Adrenal gland (tissue), 12 donors: ENCODE data around the gene STARD3NL. TPM values are rescaled to one million over a fixed set of nuclear protein-coding genes. Genes with fewer than 3 reads are reported as not detected.

Experiments used
- DNase-seq, 7 donors: peaks; one replicate each; pipeline ENCODE4 v3.0.0-alpha.2; 2019 to 2020
- H3K27ac ChIP-seq, 5 donors: fragments of 200-600 bp; sonication (generic) in 4 of 5; 1 replicate in 3 of 5; 2 replicates in 2 of 5; pipeline versions ENCODE4 v1.5.1 to v1.8.0; 2016 to 2020; ENCODE audit warnings: mild to moderate bottlenecking in 1 of 5
- H3K27me3 ChIP-seq: fragments of 200-600 bp; 2 replicates; pipeline ENCODE4 v1.8.0; 2021
- H3K36me3 ChIP-seq, 2 donors: fragments of 200-600 bp; replicated peaks in 1 of 2; 1 replicate in 1 of 2; 2 replicates in 1 of 2; pipeline versions ENCODE4 v1.5.1 to v1.8.0; 2018 to 2022
- H3K4me1 ChIP-seq, 2 donors: fragments of 200-600 bp; replicated peaks in 1 of 2; 1 replicate in 1 of 2; 2 replicates in 1 of 2; pipeline versions ENCODE4 v1.5.1 to v1.8.0; 2018 to 2021
- H3K4me3 ChIP-seq, 4 donors: fragments of 200-600 bp; sonication (generic) in 3 of 4; one replicate each; pipeline ENCODE4 v1.5.1; 2016 to 2018
- H3K9me3 ChIP-seq, 3 donors: fragments of 200-600 bp; sonication (generic) in 1 of 3; replicated peaks in 1 of 3; 1 replicate in 2 of 3; 2 replicates in 1 of 3; pipeline versions ENCODE4 v1.5.1 to v1.8.0; 2016 to 2021
- CTCF ChIP-seq, 6 experiments: fragments of 450-650 bp in 4 of 6; fragments of 200-600 bp in 2 of 6; sonication (generic) in 1 of 6; IDR thresholded peaks; 1 replicate in 5 of 6; 2 replicates in 1 of 6; pipeline versions ENCODE4 v1.5.1 to v1.8.0; 2016 to 2021; ENCODE audit warnings: antibody characterized with exemption in 6 of 6, mild to moderate bottlenecking in 2 of 6, moderate library complexity in 1 of 6
- POLR2A ChIP-seq, 2 donors: fragments of 450-650 bp; IDR thresholded peaks; one replicate each; pipeline ENCODE4 v1.6.1; 2017; ENCODE audit warnings: antibody characterized with exemption in 2 of 2, mild to moderate bottlenecking in 2 of 2, moderate library complexity in 1 of 2
- WGBS, 4 donors: extraction: QIAGEN DNeasy Blood & Tissue Kit in 2 of 4; methylation state at CpG; one replicate each; pipeline versions ENCODE4 v1.1.5 to v1.1.7; 2013 to 2017; 5-methylcytosine and 5-hydroxymethylcytosine counted together
- intact Hi-C, 2 donors: fragments of 100-400 bp; cut with DNase I; formaldehyde crosslinking; loops; one replicate each; pipeline versions ENCODE4 v1.14.1 to v1.15.0; 2022 to 2023
- polyA plus RNA-seq, 3 donors: library from polyadenylated mRNA; stranded (reverse); fragments of 200-250 nt in 2 of 3; fragments of 350-450 nt in 1 of 3; fragmentation: Illumina TruSeq in 1 of 3; extraction: RNeasy Lipid Tissue Mini Kit (QIAGEN cat#74804) in 1 of 3; gene quantifications; one replicate each; pipeline ENCODE4 v1.2.3, GENCODE V29; 2013 to 2014
- total RNA-seq, 9 donors: library from RNA; depleted of rRNA in 4 of 9; stranded (reverse); fragments of >200 nt in 4 of 9; fragments of 120-200 nt in 1 of 9; fragmentation: NEBNext Ultra II Directional in 1 of 9; extraction: Animal tissue kit (Norgen Biotek cat#: 25700) in 1 of 9; gene quantifications; one replicate each; pipeline versions ENCODE4 v1.1.0 to v1.2.4, GENCODE V29; 2013 to 2023
- donor health status: healthy with polysubstance abuse.
- donor health status: Bipolar disorder and iron deficiency.
- donor health status: DM: yes; HTN: yes; CAD: no.
- donor health status: DM: no; HTN: no; CAD: no.
- donor health status: DM: no; HTN: no; CAD: no.
- donor health status: DM: yes; HTN: yes; CAD: no.

Gene STARD3NL
- total and polyA plus RNA-seq, 12 donors = 13.9 to 61.6 (median 27.6) TPM

DNA sequence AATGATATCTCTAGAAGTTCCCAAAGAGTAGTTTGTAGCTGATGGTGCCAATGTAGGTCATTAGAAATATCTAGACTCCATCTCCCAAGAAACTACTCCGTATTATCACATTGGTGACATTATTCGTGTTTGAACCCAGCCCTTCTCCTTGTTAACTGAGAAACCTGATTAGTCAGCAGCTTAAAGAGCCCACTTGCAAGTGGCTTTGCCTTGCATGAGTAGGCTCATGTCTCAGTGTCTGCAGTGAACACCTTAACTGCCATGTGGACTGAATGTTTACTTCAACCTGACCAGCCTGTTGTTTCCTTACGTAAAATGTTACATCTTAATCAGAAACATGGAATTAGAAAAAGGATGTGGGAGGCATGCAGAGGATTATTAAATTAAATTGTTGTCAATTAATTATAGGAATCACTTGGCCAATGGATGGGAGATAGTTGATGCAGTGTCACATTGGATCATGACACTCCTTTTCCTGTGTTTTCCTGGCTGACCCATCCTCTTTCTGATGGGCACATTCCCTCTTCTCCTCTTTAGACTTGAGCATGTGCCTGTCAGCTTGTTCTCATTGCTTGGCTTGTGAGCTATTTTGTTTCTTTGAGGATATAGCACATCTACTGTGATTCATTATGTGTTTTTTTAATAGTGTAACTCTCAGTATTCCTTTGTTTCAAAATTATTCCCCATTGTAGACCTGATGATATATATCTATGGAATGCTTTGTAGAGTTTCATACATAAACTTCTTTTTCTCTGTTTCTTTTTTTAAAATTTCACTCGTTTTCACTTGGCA lies 18.0 kb downstream of the STARD3NL start:
- WGBS, 4 donors = 75 to 91% (median 82%) methylated on average over 4 of the region's 4 CpGs
- H3K36me3 ChIP-seq = no peaks in the 10 kb centered on the region
- TF ChIP-seq CTCF (IDR thresholded peaks at IDR 0.05) = no peak
- TF ChIP-seq POLR2A (IDR thresholded peaks at IDR 0.05) = no peak
- intact Hi-C loops = no loop called here
- no peaks in the 10 kb centered on the region for H3K27me3 ChIP-seq
- no peak overlapping the region for H3K27ac ChIP-seq
- DNase-seq = no peak
- peaks cover 0 to 20% of the 10 kb centered on the region in 2 donors for H3K4me1 ChIP-seq
- H3K9me3 ChIP-seq = no peaks in the 10 kb centered on the region
- no peak overlapping the region for H3K4me3 ChIP-seq

GRCh38 chr7:38198366-38198765 lies 20.3 kb downstream of the STARD3NL start:
- H3K4me1 ChIP-seq = peaks cover 0 to 20% of the 10 kb centered on the region in 2 donors
- no peaks in the 10 kb centered on the region for H3K36me3 ChIP-seq
- DNase-seq = no peak
- TF ChIP-seq CTCF (IDR thresholded peaks at IDR 0.05) = no peak
- no peak for TF ChIP-seq POLR2A (IDR thresholded peaks at IDR 0.05)
- H3K9me3 ChIP-seq = no peaks in the 10 kb centered on the region
- intact Hi-C loops = no loop called here
- H3K4me3 ChIP-seq = no peak overlapping the region
- no peaks in the 10 kb centered on the region for H3K27me3 ChIP-seq
- H3K27ac ChIP-seq = no peak overlapping the region

DNA sequence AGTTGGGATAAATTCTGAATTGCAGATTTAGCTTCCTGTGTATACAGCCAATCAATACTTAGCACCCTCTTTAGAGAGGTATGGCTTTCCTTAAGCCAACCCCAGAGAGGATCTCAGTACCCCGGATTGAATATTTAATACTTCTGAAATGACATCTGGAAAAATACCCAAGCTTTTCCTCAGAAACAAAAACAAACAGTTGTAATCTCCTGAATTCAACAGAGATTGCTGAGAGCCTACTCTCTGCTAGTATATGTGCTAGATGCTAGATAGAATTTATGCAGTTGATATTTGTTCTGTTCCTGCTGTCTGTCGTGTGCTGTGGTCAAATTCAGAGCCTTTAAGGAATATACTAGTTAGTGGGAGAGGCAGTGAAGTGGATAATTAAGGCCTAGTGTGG lies 21.1 kb downstream of the STARD3NL start:
- H3K4me1 ChIP-seq = peaks cover 0 to 20% of the 10 kb centered on the region in 2 donors
- 64 to 81% (median 75%) methylated on average over 2 of the region's 2 CpGs for WGBS, 4 donors

GRCh38 chr7:38199782-38200181 lies 21.7 kb downstream of the STARD3NL start:
- Histone ChIP-seq H3K27ac (no peak overlapping the region), H3K4me3 (no peak overlapping the region), H3K9me3 (no peaks in the 10 kb centered on the region), H3K36me3 (no peaks in the 10 kb centered on the region), H3K4me1 (peaks cover 0 to 20% of the 10 kb centered on the region in 2 donors), H3K27me3 (no peaks in the 10 kb centered on the region)
- DNase-seq = no peak
- 62 to 85% (median 74%) methylated on average over 2 of the region's 2 CpGs for WGBS, 4 donors
- intact Hi-C loops = no loop called here
- TF ChIP-seq POLR2A (IDR thresholded peaks at IDR 0.05) (no peak), CTCF (IDR thresholded peaks at IDR 0.05) (no peak)

More for the DNA sequence above, 21.1 kb downstream of the STARD3NL start:
- no peaks in the 10 kb centered on the region for H3K9me3 ChIP-seq
- no peak for DNase-seq
- no peak for TF ChIP-seq CTCF (IDR thresholded peaks at IDR 0.05)
- no peak for TF ChIP-seq POLR2A (IDR thresholded peaks at IDR 0.05)
- intact Hi-C loops = no loop called here
- H3K4me3 ChIP-seq = no peak overlapping the region
- no peak overlapping the region for H3K27ac ChIP-seq
- H3K27me3 ChIP-seq = no peaks in the 10 kb centered on the region
- no peaks in the 10 kb centered on the region for H3K36me3 ChIP-seq
